GM21717 (cell line): ENCODE results near the gene ADSL.
A peak's percentile ranks its signal among the peaks of the same experiment; 100 is the strongest.
"Not testable (repeated sequence)": the region's sequence is repeated elsewhere in the genome, so short reads cannot be mapped to it uniquely, and the experiment has no call there.

ENCODE experiments used
- ATAC-seq: cut with Tn5 transposase; IDR thresholded peaks from one replicate; pipeline ENCODE4 v1.9.1; 2021; ENCODE audit warnings: mild to moderate bottlenecking, moderate library complexity; ENCODE audit not compliant: unreplicated experiment

The ADSL gene

GRCh38 chr22:40346185-40347118, at the start of gene ADSL:
Gene ADSL (plus strand): TSS chr22:40346500. CDS start chr22:40346559, 59 bp downstream.
- ATAC-seq: peak; percentile 75

DNA sequence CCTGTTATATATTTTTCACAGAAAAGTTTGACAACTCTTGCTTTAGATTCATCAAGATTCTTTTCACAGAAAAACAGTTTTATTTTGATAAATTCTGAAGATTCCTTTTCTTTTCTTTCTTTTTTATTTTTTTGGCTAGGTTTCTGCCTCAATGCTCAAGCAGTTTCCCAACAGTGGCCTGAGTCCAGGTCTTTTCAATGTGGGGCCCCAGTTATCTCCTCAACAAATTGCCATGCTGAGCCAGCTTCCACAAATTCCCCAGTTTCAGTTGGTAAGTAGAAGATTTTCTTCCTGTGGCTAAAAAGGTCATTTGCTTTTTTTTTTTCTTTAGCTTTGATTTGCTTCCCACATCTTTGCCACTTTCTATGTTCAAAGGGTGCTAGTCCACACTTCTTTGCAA, 46.0 kb upstream of the ADSL start:
- no peak for ATAC-seq

DNA sequence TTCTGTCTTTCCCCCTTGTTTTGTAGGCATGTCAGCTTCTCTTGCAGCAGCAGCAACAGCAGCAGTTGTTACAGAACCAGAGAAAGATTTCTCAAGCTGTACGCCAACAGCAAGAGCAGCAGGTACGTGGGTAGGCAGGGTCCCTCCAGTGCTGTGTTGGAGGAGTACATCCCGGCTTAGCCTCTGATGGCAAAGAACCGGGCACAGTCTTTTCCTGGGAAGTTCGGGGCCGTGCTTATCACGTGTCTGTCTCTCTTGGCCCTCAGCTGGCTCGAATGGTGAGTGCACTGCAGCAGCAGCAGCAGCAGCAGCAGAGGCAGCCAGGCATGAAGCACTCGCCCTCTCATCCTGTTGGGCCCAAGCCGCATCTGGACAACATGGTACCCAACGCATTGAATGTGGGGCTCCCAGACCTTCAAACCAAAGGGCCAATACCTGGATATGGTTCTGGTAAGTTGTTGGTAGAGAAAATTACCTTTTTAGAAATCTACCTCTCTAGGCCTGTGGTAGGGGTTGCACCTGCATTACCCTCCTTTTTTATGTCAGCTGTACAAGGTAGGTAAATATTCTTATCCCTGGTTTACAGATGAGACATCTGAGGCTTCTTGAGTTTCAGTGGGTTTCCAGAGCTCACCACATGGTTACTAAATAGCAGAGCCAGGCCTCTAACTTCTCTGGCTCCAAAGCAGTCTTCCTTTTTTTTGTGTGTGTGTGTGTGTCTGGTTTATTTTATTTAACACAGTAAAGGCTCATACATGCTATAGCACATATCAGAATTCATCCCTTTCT, 45.2 kb upstream of the ADSL start:
- ATAC-seq: no peak

DNA sequence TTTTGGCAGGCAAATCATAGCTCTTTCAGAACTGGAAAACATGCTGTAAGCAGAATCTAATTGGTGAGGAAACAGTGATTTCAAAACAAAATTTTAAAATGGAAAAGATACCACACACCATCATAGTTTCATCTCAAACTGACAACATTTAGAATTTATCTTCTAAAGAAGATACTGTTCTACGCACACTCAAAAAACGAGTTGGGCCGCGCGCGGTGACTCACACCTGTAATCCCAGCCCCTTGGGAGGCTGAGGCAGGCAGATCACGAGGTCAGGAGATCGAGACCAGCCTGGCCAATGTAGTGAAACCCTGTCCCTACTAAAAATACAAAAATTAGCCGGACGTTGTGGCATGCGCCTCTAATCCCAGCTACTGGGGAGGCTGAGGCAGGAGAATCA, 44.2 kb upstream of the ADSL start:
- ATAC-seq: no peak

DNA sequence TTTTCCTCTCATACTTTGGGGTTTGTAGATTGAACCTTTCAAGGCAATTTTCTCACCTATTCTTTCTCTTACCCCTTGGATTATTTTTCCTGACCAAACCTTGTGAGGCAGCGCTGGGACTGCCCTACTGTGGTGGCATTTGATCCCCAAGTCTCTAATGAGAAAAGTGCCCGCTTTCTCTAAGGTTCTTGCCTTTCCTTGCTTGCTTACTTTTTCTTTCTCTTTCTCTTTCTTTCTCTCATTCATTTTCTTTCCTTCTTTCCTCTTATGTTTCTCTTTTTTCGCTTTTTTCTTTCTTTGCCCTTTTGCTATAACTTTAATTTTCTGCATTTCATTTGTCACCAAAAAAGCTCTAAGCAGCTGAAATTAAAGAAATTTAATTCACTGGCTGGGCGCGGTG, 40.7 kb upstream of the ADSL start:
- ATAC-seq: no peak

DNA sequence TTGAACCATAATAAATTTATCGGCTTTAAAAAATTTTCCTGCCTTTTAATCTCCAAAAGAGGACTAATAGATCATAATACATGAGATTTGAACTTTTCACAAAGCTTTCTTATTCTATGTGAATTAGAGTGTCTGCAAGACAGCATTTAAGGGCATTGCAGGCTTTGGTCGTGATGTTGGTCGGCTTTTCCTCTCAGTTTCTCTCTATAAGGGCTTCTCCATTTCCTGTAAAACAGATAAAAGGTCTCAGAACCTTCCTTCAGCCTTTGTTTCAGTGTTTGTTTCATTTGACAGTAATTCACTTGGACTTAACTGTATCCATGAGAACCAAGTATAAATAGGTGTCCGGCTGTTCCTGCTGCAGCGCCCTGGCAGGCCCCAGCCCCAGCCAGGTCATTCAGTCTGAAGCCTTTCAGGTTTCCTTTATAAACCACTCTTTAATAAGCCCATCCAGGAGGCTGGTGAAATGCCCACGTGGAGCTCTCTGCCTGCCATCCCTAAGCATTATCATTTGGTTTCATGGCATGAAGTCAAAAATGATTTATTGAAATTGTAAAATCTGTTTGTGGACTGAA, 37.2 kb upstream of the ADSL start:
- ATAC-seq: no peak

DNA sequence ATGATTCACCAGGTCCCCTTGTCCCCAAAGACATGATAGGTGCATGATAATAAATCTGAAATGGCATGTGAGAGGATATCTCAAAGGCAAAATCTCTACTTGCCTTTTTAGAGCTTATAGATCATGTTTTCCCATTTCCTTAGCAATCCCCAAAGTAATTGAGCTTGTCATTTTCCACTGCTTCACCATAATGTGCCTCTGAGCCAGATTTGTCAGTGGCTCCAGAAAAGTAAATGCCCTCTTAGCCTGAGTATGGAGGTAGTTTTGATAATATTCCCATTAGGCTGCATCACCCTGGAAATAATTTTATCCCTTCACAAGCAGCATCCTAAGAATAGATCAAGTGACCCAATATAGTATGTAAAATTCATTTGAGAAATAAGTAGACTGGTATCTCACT, 36.7 kb upstream of the ADSL start:
- no peak for ATAC-seq

DNA sequence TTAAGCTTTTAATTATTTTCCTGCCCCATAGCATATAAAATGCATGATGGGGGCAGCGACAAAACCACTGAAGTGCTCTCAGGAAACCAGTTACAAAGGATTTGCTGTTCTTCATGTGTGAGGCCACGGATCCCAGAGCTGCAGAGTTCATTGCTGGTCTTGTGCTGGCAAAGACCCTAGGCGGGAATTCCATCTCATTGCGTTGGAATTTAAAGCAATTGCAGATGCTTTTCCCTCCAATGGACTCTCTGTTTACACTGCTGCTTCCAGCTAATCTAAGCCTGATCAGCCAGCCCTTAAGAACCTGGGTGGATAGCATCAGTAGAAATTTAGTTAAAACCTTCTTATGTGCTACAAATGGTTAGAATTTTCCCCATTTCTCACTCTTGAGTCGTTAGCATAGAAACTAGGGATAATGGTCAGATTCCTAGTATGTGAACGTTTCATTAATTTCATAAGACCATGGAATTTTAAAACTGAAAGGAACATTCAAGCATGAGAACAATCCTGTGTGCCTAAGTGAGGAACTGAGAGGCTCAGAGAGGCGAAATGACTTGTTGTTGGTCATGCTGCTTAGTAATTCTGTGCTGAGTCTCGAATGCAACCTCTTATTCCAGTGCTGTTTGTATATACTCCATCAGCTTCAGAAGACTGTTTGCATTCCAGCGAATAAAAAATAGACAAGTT, 36.1 kb upstream of the ADSL start:
- ATAC-seq: no peak

DNA sequence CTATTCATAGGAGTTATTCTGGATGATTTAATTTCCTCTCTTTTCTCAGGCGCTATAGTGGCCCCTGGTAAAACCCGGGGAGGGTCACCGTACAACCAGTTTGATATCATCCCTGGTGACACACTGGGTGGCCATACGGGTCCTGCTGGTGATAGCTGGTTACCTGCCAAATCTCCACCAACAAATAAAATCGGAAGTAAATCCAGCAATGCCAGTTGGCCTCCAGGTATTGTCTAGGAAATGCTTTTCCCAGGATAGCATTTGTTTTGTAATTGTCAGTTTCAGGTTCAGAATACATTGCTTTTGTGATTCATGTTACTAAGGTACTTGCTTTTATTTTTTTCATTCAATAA, 35.6 kb upstream of the ADSL start:
- no peak for ATAC-seq

DNA sequence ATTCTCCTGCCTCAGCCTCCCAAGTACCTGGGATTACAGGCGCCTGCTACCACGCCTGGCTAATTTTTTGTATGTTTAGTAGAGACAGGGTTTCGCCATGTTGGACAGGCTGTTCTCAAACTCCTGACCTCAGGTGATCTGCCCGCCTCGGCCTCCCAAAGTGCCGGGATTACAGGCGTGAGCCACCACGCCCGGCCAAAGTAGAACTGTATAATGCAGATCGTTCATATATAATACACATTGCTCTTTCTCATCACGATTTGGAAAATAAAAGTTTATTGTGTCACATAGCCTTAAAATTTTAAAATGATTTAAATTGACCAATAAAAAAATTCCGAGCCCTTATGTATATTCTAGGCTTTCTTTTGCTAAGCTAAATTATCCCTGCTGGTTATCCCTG, 34.7 kb upstream of the ADSL start:
- not testable (repeated sequence) for ATAC-seq

DNA sequence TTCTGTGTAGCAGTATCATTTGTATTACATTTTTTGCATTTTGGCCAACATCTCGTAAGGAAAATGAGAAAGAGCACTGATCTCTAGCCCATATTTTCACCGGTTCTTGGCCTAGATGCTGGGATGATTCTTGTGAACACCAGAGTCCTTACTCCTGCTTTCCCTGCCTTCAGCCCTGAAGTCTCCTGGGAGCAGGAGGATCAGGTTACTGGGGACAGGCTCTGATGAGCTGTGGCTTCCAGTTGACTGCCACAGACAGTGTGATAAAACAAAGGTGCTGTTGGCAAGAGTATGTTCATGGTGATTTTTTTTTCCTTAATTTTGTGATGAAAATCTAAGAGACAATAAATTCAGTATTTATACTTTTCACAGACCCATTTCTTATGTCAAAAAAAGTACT, 34.2 kb upstream of the ADSL start:
- ATAC-seq: no peak

DNA sequence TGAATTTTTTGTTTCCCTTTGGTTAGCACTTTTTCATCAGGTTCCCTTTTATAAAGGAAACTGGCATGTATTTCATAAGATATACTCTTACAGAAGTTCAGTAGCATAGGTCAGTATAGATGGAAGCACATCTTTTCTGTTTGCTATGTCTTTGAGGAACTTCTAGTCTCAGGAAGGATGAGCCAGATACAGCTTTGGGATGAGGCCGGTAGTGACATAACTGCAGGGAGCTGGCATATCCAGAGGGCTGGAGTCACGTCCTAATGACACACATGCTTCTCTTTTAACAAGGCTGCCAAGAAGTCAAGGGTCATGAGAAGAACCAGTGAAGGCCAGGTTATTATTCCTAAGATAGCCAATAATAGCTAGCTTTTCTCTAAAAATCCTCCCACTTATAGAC, 33.3 kb upstream of the ADSL start:
- ATAC-seq: no peak

- ATAC-seq: no peak
These were observed 32.3 kb upstream of the ADSL start for GRCh38 chr22:40314041-40314440.

GRCh38 chr22:40320687-40321086, 25.6 kb upstream of the ADSL start:
- ATAC-seq: no peak

DNA sequence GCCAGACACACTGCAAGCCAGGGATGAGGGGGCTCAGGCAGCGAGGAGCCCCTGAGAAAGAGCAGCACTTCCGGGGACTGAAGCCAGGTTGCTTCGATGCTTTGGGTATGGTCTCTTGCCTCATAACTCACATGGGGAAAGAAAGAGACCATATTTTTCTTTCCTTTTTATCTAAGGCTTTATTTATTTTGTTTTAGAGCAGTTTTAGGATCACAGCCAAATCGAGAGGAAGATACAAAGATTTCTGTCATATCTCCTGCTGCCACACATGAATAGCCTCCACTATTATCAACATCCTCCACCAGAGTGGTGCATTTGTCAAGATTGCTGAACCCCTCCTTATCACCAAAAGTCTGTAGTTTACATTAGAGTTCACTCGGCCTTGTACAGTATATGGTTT, 24.3 kb upstream of the ADSL start:
- ATAC-seq: no peak

GRCh38 chr22:40322818-40323447, 23.4 kb upstream of the ADSL start:
- ATAC-seq: no peak

GRCh38 chr22:40323681-40324171, 22.6 kb upstream of the ADSL start:
- no peak for ATAC-seq

- no peak for ATAC-seq
These were observed 21.6 kb upstream of the ADSL start for GRCh38 chr22:40324468-40325305.

- no peak for ATAC-seq
These were observed 21.0 kb upstream of the ADSL start for GRCh38 chr22:40325315-40325714.
